Activated CD8-positive, alpha-beta memory T cell treated with anti-CD3 and anti-CD28 coated beads, Interleukin-2, amount 10 ng/mL, durations not matched to agents 7 days and 5 days (primary cell): ENCODE results near the gene NEURL1B. TPM values are rescaled to one million over a fixed set of nuclear protein-coding genes. Genes with fewer than 3 reads are reported as not detected.

Experiments
- ATAC-seq: fragments of 150-1000 bp; cut with Tn5 transposase; one replicate; pipeline ENCODE4 v1.10.0; 2021; ENCODE audit warnings: moderate library complexity
- CTCF ChIA-PET: fragments of 350-600 bp; sonication (Branson Sonifier 250); formaldehyde crosslinking; loops from one replicate; lab custom pipeline; 2021; ENCODE audit warnings: antibody characterized with exemption; lab: Charles Lee
- DNase-seq: peaks from one replicate; pipeline ENCODE4 v3.0.0-alpha.2; 2020
- H3K27ac Mint-ChIP-seq: one replicate; pipeline ENCODE4 v1.8.0; 2021; ENCODE audit warnings: mild to moderate bottlenecking, mixed read lengths
- H3K27me3 Mint-ChIP-seq: one replicate; pipeline ENCODE4 v1.8.0; 2021; ENCODE audit warnings: mixed read lengths
- H3K36me3 Mint-ChIP-seq: one replicate; pipeline ENCODE4 v1.8.0; 2021; ENCODE audit warnings: mild to moderate bottlenecking, mixed read lengths
- H3K4me1 Mint-ChIP-seq: one replicate; pipeline ENCODE4 v1.8.0; 2021; ENCODE audit warnings: mixed read lengths
- H3K4me3 Mint-ChIP-seq: one replicate; pipeline ENCODE4 v1.8.0; 2021; ENCODE audit warnings: mild to moderate bottlenecking, moderate library complexity, mixed read lengths
- H3K9me3 Mint-ChIP-seq: one replicate; pipeline ENCODE4 v1.8.0; 2022; ENCODE audit warnings: low read depth, mixed read lengths
- total RNA-seq, 2 experiments: library from RNA; stranded (reverse); gene quantifications; one replicate each; pipeline ENCODE4 v1.2.3, GENCODE V29; 2021

The NEURL1B gene
- total RNA-seq, 2 experiments from 2014 or later: 0.26 to 1.7 TPM

DNA sequence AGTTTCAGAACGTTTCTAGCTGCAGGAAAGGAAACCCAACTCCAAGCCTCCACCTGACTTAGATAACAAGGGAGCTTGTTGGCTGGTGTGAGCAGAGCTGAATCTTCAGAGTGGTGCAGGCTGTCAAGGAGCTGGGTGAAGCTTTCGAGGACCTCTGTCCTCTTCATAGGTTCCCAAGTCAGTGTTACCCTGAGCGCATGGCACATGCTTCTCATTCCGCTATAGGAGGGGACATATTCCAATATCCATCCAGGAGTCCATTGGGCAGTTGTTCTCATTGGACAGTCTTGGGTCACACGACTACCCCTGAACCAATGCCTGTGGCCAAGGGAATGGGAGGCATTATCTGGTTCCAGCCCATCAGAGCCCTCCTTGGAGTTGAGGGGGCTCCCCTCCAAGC, 79.6 kb downstream of the NEURL1B start:
- no peak overlapping the region for H3K4me3 Mint-ChIP-seq

DNA sequence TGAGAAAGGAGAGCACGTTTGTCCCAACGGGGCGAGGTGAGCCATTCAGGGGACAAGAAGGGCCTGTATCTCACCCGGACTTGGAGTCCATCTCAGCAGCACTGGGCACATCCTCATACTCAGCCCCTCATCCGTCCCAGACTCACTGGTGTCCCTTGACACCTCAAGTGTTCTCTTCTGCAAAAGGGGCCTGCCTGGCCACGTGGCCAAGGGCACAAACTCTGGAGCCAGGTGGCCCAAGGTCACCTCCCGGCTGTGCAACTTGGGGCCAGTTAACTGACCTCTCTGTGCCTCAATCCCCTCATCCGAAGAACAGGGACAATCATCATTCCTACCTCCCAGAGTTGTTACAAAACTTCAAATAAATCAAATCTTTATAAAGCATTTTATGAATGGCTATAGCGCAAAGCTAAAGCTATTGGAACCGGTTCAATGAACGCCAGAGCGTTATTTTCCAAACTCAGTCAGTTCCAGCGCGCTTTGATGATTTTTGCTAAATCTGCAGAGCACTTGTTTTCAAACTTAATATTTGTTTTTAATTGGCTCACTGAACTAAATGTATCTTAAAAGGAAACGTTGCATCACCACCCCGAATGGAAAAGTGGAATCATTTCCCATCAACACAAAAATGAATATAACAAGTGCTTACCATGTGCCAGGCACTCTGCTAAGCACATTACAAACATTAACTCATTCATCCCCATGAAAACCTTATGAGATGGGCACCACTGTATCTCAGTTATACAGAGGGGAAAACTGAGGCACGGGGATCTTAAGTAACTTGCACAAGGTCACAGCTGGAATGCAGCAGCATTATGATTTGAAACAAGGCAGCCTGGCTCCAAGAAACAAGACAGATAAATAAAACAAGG, 80.6 kb downstream of the NEURL1B start:
- Mint-ChIP-seq H3K27me3 (peaks cover 8% of the 10 kb centered on the region), H3K4me3 (no peak overlapping the region), H3K9me3 (no peaks in the 10 kb centered on the region), H3K36me3 (no peaks in the 10 kb centered on the region), H3K4me1 (peaks cover 10% of the 10 kb centered on the region), H3K27ac (no peak overlapping the region)
- CTCF ChIA-PET: interaction anchor here (1.6 to 5.1 kb wide), 2 partner anchors 8 to 211 kb away, joined by 7 to 39 read pairs; no protein-coding TSS in a partner anchor
- peak; percentile 18 for ATAC-seq
- no peak for DNase-seq

More for the DNA sequence above, 79.6 kb downstream of the NEURL1B start:
- ATAC-seq (no peak), DNase-seq (no peak)
- CTCF ChIA-PET: interaction anchor here (0.6 to 5.1 kb wide), 3 partner anchors 212 to 219 kb away, joined by 3 to 39 read pairs (median 3); no protein-coding TSS in a partner anchor
- Mint-ChIP-seq H3K9me3 (no peaks in the 10 kb centered on the region), H3K27ac (no peak overlapping the region), H3K4me1 (peaks cover 10% of the 10 kb centered on the region), H3K27me3 (peaks cover 8% of the 10 kb centered on the region), H3K36me3 (no peaks in the 10 kb centered on the region)

DNA sequence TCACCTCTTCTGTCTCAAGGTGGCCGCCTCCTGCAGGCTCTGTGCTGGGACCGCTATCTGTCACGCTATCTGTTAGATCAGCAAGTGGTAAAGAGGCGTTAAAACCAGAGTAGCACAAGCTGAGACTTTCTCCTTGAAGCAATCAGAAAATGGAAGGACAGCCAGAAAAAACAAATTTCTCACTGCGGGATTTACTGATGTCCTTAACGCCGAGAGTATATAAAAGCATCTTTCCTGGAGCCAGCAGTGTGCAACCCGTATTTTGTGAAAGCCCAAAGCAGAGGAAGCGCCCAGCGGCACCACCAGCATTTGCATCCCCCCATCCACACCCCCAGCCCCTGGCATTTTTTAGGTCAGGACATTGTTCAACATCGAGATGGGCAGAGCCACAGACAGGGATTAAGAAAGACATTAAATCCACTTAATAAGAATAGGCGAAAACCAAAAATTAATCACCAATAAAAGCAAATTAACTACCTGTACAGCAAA, 81.3 kb downstream of the NEURL1B start:
- CTCF ChIA-PET: interaction anchor here (1.0 to 5.1 kb wide), 6 partner anchors 9 to 210 kb away, joined by 3 to 39 read pairs (median 5); partner anchors contain the start of gene DUSP1
- H3K36me3 Mint-ChIP-seq: no peaks in the 10 kb centered on the region

DNA sequence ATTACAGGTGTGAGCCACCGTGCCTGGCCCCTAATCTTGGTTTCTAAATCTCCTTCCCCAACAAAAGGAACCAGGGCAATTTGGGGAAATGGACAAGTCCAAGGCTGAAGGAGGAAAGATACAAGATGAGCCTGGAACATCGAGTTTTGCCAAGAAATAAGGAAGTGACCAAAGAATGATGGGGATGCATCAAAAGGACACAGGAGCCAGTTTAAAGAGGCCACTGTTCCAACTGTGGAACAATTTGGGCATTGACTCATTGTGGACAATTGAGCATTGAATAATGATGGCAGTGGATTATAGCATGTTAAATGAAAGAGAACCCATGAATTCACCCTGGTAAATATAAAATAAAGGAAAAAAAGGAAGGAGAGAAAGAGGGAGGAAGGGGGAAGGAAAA, 82.4 kb downstream of the NEURL1B start:
- Mint-ChIP-seq H3K36me3 (no peaks in the 10 kb centered on the region), H3K9me3 (no peaks in the 10 kb centered on the region), H3K27me3 (peaks cover 8% of the 10 kb centered on the region), H3K4me3 (no peak overlapping the region), H3K27ac (no peak overlapping the region), H3K4me1 (peaks cover 10% of the 10 kb centered on the region)
- no peak for ATAC-seq
- CTCF ChIA-PET: interaction anchor here (1.1 to 5.1 kb wide), 7 partner anchors 9 to 209 kb away, joined by 3 to 39 read pairs (median 4); partner anchors contain the start of gene DUSP1
- DNase-seq: no peak

More for the DNA sequence above, 81.3 kb downstream of the NEURL1B start:
- Mint-ChIP-seq H3K27me3 (peaks cover 8% of the 10 kb centered on the region), H3K9me3 (no peaks in the 10 kb centered on the region), H3K4me3 (no peak overlapping the region), H3K27ac (no peak overlapping the region), H3K4me1 (peaks cover 10% of the 10 kb centered on the region)
- ATAC-seq (peak; percentile 88), DNase-seq (peak; percentile 65)

DNA sequence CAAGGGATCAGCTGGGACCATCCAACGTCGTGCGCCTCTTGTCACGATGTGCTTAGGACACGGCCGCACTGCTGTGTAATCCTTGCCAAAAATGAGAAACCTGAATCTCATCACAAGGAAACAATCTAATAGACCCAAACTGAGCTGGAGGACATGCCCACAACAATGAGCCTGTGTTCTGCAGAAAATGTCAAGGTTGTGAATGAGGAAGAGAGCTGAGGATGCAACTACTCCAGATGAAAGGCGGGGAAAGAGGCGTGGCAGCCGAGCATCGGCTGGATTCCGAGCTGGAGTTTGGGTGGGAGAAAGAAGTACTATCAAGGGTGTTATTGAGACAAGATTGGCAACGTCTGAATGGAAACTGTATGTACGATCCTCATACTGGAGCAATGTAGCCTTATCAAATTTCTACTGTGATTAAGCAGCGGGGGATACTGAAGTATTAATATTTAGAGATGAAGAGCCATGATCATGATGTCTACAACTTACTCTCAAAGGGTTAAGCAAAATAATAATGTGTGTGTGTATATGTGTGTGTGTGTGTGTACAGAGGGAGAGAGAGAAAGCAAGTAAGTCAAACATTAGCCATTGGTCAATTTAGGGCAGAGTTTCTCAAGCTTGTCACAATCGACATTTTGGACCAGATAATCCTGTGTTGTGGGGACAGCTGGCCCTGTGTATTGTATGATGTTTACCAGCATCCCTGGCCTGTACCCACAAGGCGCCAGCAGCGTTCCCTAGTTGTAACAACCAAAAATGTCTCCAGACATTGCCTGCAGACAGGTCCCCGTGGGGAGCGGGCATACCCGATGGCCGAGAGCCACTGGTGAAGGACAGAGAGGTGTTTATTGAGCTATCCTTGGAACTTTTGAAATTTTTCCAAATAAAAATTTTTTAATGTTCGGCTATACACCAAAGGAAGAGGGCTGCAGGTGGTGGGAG, 83.5 kb downstream of the NEURL1B start:
- ATAC-seq (no peak), DNase-seq (no peak)
- Mint-ChIP-seq H3K36me3 (no peaks in the 10 kb centered on the region), H3K27me3 (peaks cover 8% of the 10 kb centered on the region), H3K27ac (no peak overlapping the region), H3K9me3 (no peaks in the 10 kb centered on the region), H3K4me3 (no peak overlapping the region), H3K4me1 (peaks cover 10% of the 10 kb centered on the region)
- CTCF ChIA-PET: interaction anchor here (1.1 to 5.1 kb wide), 7 partner anchors 9 to 208 kb away, joined by 3 to 39 read pairs (median 4); partner anchors contain the start of gene DUSP1

DNA sequence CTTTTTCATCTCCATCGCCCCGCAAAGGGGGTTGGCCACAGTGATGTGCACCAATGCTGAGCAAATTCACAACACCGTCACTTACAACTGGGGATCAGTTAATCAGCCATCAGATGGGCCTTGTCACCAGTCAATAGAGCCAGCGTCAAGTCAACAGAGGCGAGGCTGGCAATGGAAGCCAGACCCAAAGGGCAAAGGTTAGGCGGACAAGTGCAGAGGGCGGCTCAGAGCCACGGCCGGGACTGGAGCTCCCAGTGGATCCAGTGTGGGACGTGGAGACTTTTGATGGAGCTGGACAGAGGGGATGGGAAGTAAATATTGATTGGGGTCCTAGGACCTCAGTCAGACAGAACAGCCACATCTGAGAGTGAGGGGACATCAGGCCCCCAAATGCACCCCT, 84.2 kb downstream of the NEURL1B start:
- CTCF ChIA-PET: interaction anchor here (2.6 kb wide), 1 partner anchor 11 kb away, joined by 13 read pairs; no protein-coding TSS in a partner anchor
- Mint-ChIP-seq H3K9me3 (no peaks in the 10 kb centered on the region), H3K27ac (no peak overlapping the region), H3K4me1 (peaks cover 10% of the 10 kb centered on the region), H3K4me3 (no peak overlapping the region), H3K36me3 (no peaks in the 10 kb centered on the region), H3K27me3 (peaks cover 8% of the 10 kb centered on the region)
- DNase-seq (no peak), ATAC-seq (no peak)

DNA sequence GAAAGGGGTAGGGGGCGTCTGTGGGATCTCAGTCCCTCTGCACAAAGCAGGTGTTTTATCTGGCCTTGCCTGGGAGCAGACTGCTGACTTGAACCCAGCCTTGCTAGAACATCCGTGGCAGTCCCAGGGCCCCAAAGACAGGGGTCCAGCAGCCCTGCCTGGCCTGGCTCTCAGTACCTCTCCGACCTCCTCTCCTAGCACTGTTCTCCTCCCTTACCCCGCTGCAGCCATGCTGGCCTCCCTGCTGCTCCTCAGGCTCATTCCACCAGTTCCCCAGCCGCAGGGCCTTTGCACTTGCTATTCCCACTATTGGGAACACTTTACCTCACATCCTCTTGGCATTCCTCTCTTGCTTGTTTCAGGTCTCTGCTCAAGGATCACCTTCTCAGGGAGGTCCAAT, 84.7 kb downstream of the NEURL1B start:
- Mint-ChIP-seq H3K9me3 (no peaks in the 10 kb centered on the region), H3K4me1 (peaks cover 10% of the 10 kb centered on the region), H3K36me3 (no peaks in the 10 kb centered on the region), H3K27ac (no peak overlapping the region), H3K4me3 (no peak overlapping the region), H3K27me3 (peaks cover 8% of the 10 kb centered on the region)
- DNase-seq (no peak), ATAC-seq (no peak)
- CTCF ChIA-PET: no interaction called here

DNA sequence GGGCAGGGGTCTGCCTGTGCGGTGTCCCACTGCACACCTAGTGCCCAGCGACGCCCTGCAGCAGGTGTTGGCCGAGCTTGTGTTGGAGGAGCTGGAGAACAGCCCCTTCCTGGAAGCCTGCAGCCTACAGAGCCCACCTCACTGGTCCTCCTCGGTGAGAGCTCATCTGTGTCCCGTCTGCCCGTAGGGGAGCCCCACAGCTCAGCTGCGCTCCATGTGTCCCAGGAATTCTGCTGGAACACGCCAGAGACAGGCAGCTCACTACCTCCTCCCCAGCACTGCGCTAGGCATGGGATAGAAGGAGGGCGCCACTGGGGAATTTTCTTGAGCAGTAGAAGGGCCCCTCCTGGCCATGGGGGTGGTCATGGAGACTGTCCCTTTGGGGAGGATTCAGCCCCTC, 85.9 kb downstream of the NEURL1B start:
- DNase-seq (no peak), ATAC-seq (no peak)
- Mint-ChIP-seq H3K9me3 (no peaks in the 10 kb centered on the region), H3K27me3 (peaks cover 8% of the 10 kb centered on the region), H3K4me3 (no peak overlapping the region), H3K27ac (no peak overlapping the region), H3K36me3 (no peaks in the 10 kb centered on the region), H3K4me1 (peaks cover 8% of the 10 kb centered on the region)
- CTCF ChIA-PET: no interaction called here

DNA sequence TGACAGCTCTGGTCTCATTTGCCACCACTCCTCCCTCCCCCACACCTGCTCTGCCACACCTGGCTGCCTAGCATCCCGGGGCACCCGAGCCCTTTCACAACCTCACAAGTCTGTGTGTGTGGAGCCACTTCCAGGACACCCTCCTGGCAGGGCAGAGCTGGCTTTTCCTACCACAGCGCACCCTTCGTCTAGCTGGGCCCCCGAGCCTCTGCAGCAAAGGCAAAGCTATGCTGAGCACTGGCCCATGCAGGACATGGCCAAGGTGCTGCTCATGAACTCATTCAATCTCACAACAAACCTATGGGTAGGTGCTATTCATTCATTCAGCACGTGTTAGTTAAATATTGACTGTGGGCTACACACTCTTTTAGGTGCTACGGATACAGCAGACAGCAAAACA, 86.5 kb downstream of the NEURL1B start:
- peaks cover 2% of the 10 kb centered on the region for H3K4me1 Mint-ChIP-seq
- CTCF ChIA-PET: no interaction called here
- no peak overlapping the region for H3K27ac Mint-ChIP-seq
- H3K27me3 Mint-ChIP-seq: peaks cover 4% of the 10 kb centered on the region
- no peaks in the 10 kb centered on the region for H3K36me3 Mint-ChIP-seq
- no peaks in the 10 kb centered on the region for H3K9me3 Mint-ChIP-seq
- ATAC-seq: no peak
- DNase-seq: no peak
- no peak overlapping the region for H3K4me3 Mint-ChIP-seq

DNA sequence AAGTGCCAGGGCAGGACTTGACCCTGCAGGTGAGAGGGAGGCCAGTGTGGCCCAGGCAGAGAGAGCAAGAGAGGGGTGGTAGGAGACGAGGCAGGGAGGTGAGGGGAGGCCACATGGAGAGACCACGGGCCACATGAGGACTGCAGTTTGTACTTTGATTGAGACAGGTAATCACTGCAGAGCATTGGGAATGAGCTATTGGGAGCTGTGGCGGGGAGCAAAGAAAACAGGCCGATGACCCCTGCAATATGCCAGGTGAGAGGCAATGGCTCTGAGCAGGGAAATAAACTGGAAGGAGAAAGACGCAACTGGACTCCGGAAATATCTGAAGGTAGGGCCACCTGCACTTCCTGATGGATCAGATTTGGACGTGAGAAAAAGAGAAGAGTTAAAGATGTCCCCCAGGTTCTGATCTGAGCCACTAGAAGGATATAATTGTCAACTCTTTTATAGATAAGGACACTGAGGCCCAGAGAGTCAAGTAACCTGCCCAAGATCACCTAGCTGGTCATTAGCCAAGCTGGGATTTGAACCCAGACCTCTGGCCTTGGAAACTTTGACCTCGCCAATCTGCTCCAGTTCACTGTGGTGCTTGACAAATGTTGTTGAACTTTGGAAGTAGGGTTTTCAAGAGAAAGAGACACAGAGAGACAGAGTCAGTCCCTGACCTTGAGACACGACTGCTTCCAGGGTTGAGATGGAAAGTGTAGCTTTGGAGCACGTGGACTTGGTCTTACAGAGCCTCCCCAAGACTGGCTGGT, 87.6 kb downstream of the NEURL1B start:
- Mint-ChIP-seq H3K4me1 (no peaks in the 10 kb centered on the region), H3K36me3 (no peaks in the 10 kb centered on the region), H3K9me3 (no peaks in the 10 kb centered on the region), H3K4me3 (no peak overlapping the region), H3K27me3 (peaks cover under 1% of the 10 kb centered on the region), H3K27ac (no peak overlapping the region)
- CTCF ChIA-PET: no interaction called here
- ATAC-seq (no peak), DNase-seq (no peak)

DNA sequence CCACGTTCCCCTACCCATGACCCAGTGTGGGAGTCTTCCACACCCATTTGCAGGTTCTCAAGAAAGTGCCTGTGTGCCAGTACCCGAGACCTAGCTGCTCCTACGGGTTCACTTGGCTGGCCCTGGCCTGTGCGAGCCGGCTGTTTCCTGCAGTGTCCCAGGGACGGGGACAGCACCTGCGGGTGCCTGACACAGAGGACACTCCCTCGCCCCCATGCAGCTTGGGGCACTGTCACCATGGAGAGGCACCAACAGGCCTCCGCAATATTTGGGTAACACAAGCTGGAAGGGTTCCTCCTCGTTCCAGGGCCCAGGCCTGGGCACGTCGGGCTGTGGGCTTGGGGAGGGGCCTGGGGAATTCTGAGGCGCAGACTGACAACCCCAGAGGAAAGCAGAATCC, 88.5 kb downstream of the NEURL1B start:
- DNase-seq: no peak
- Mint-ChIP-seq H3K27me3 (no peaks in the 10 kb centered on the region), H3K27ac (no peak overlapping the region), H3K9me3 (no peaks in the 10 kb centered on the region), H3K4me1 (no peaks in the 10 kb centered on the region), H3K36me3 (no peaks in the 10 kb centered on the region), H3K4me3 (no peak overlapping the region)
- no peak for ATAC-seq
- CTCF ChIA-PET: interaction anchor here (1.5 kb wide), 1 partner anchor 13 kb away, joined by 4 read pairs; no protein-coding TSS in a partner anchor

DNA sequence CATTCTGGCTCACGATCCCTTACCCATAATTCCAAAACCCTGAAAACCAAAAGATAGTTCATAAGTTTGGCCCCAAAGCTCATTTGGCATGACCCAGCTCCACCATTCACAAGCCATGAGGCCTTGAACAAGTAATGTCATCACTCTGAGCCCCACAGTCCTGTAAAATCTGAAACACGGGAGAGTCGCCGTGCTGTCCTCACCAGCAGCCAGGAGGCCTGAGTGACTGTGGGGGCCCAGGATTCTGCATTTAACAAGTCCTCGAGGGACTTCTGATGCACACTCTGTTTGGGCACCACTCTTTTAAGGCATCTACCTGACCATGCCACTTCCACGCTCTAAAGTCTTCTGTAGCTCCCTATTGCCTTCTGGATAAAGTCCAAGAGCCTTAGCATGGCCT, 89.2 kb downstream of the NEURL1B start:
- Mint-ChIP-seq H3K27ac (no peak overlapping the region), H3K27me3 (no peaks in the 10 kb centered on the region), H3K36me3 (no peaks in the 10 kb centered on the region), H3K4me1 (no peaks in the 10 kb centered on the region), H3K9me3 (no peaks in the 10 kb centered on the region), H3K4me3 (no peak overlapping the region)
- no peak for DNase-seq
- CTCF ChIA-PET: interaction anchor here (1.5 kb wide), 1 partner anchor 13 kb away, joined by 4 read pairs; no protein-coding TSS in a partner anchor
- no peak for ATAC-seq
